ENCODE data around the gene PEPD. TPM values are rescaled to one million over a fixed set of nuclear protein-coding genes. Genes with fewer than 3 reads are reported as not detected.

Gene PEPD
- polyA plus RNA-seq, 3 donors = 61.5 to 218 (median 171) TPM

DNA sequence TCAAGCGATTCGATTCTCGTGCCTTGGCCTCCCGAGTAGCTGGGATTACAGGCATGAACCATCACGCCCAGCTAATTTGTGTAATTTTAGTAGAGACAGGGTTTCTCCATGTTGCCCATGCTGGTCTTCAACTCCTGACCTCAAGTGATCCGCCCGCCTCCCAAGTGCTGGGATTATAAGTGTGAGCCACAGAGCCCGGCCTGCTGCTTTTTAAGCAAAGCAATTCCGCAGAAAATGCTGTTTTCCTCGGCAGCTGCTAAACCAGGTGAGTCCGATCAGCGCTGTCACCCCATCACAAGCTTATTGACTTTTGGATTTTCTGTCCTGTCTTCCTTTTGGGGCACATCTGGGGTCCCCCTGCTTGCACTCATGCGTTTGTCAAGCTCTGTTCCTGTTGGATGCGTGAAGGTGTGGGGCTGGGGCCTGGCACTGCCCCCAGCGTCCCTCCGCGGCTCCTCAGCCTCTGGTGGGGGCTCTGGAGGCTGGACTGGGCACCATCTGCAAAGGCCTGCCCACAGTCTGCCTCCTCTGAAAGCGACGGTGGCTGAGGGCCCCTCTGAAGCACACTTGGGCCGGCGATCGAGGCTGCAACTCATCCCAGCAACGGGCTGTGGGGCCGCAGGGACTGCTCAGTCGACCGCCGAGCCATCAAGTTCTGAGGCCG lies 122.4 kb downstream of the PEPD start:
- Histone ChIP-seq H2AFZ (ENCODE audit: insufficient read depth, low read depth, low read length, poor library complexity, severe bottlenecking) (no peak overlapping the region), H3K36me3 (replicated peaks in 1 of 2; ENCODE audit: control insufficient read depth in 1 of 2, insufficient read depth in 2 of 2, low read length in 2 of 2) (no peaks in the 10 kb centered on the region), H3K9ac (ENCODE audit: insufficient read depth, low read length, poor library complexity, severe bottlenecking) (no peak overlapping the region), H3K27ac (ENCODE audit: low read depth in 1 of 2, low read length in 2 of 2) (no peak overlapping the region), H3K4me3 (replicated peaks in 1 of 3; ENCODE audit: low read depth in 2 of 3, low read length in 3 of 3) (no peak overlapping the region), H3K79me2 (ENCODE audit: insufficient read depth, low read length) (peaks cover 5% of the 10 kb centered on the region), H3K4me1 (ENCODE audit: control insufficient read depth in 1 of 2, insufficient read depth in 2 of 2, low read length in 2 of 2) (peaks cover 43 to 46% of the 10 kb centered on the region in 2 donors), H3K27me3 (ENCODE audit: control insufficient read depth in 2 of 2, insufficient read depth in 2 of 2, low read length in 2 of 2) (no peaks in the 10 kb centered on the region), H3K4me2 (replicated peaks; ENCODE audit: extremely low read depth, low read length, poor library complexity, severe bottlenecking) (no peak overlapping the region), H3K9me3 (replicated peaks in 1 of 2; ENCODE audit: control insufficient read depth in 1 of 2, insufficient read depth in 1 of 2, low read length in 2 of 2) (no peaks in the 10 kb centered on the region), H4K20me1 (ENCODE audit: insufficient read depth, low read length) (no peaks in the 10 kb centered on the region)
- Mint-ChIP-seq H3K4me3 (no peak overlapping the region), H3K9me3 (no peaks in the 10 kb centered on the region), H3K27ac (no peak overlapping the region), H3K4me1 (peaks cover 44% of the 10 kb centered on the region), H3K27me3 (ENCODE audit: low read depth in 3 of 3) (peaks cover 0 to 6% (median 0%) of the 10 kb centered on the region in 3 donors), H3K36me3 (peaks cover 4 to 5% of the 10 kb centered on the region in 2 donors)
- intact Hi-C loops (cut with micrococcal nuclease) = no loop called here
- WGBS (ENCODE audit: insufficient coverage) = 96% methylated on average over 25 of the region's 28 CpGs
- DNase-seq = no peak
- no peak for TF ChIP-seq CTCF (IDR thresholded peaks at IDR 0.05)

GRCh38 chr19:33398361-33399060 lies 123.1 kb downstream of the PEPD start:
- peaks cover 9% of the 10 kb centered on the region for H3K79me2 ChIP-seq (ENCODE audit: insufficient read depth, low read length)
- no peak overlapping the region for H2AFZ ChIP-seq (ENCODE audit: insufficient read depth, low read depth, low read length, poor library complexity, severe bottlenecking)
- intact Hi-C loops (cut with micrococcal nuclease) = no loop called here
- 91% methylated on average over 15 of the region's 19 CpGs for WGBS (ENCODE audit: insufficient coverage)
- H4K20me1 ChIP-seq (ENCODE audit: insufficient read depth, low read length) = no peaks in the 10 kb centered on the region
- no peaks in the 10 kb centered on the region for H3K9me3 ChIP-seq (replicated peaks in 1 of 2; ENCODE audit: control insufficient read depth in 1 of 2, insufficient read depth in 1 of 2, low read length in 2 of 2)
- H3K9ac ChIP-seq (ENCODE audit: insufficient read depth, low read length, poor library complexity, severe bottlenecking) = no peak overlapping the region
- no peak overlapping the region for H3K27ac ChIP-seq (ENCODE audit: low read depth in 1 of 2, low read length in 2 of 2)
- H3K4me3 ChIP-seq (replicated peaks in 1 of 3; ENCODE audit: low read depth in 2 of 3, low read length in 3 of 3) = no peak overlapping the region
- peaks cover 43 to 46% of the 10 kb centered on the region in 2 donors for H3K4me1 ChIP-seq (ENCODE audit: control insufficient read depth in 1 of 2, insufficient read depth in 2 of 2, low read length in 2 of 2)
- no peak for TF ChIP-seq CTCF (IDR thresholded peaks at IDR 0.05)
- Mint-ChIP-seq H3K4me1 (peaks cover 44% of the 10 kb centered on the region), H3K36me3 (peaks cover 4 to 5% of the 10 kb centered on the region in 2 donors), H3K4me3 (no peak overlapping the region), H3K9me3 (no peaks in the 10 kb centered on the region), H3K27ac (peak overlapping the region in 1 of 7 donors; percentile 41), H3K27me3 (ENCODE audit: low read depth in 3 of 3) (peaks cover 0 to 6% (median 0%) of the 10 kb centered on the region in 3 donors)
- no peaks in the 10 kb centered on the region for H3K27me3 ChIP-seq (ENCODE audit: control insufficient read depth in 2 of 2, insufficient read depth in 2 of 2, low read length in 2 of 2)
- no peak overlapping the region for H3K4me2 ChIP-seq (replicated peaks; ENCODE audit: extremely low read depth, low read length, poor library complexity, severe bottlenecking)
- no peak for DNase-seq
- no peaks in the 10 kb centered on the region for H3K36me3 ChIP-seq (replicated peaks in 1 of 2; ENCODE audit: control insufficient read depth in 1 of 2, insufficient read depth in 2 of 2, low read length in 2 of 2)
